GM12878 (cell line): ENCODE data around the gene ICAM4. TPM values are rescaled to one million over a fixed set of nuclear protein-coding genes. Genes with fewer than 3 reads are reported as not detected.

Experiments used
- ASH2L ChIP-seq: fragments of 300-600, 200-600 bp; sonication (generic); IDR thresholded peaks from 2 replicates; pipeline ENCODE4 v1.6.1; 2017; ENCODE audit warnings: low read depth, mild to moderate bottlenecking, borderline replicate concordance
- ATF3 ChIP-seq: IDR thresholded peaks from 2 replicates; pipeline ENCODE4 v1.6.1; 2011; ENCODE audit warnings: low read depth, mild to moderate bottlenecking, low read length, moderate library complexity, borderline replicate concordance; ENCODE audit errors: extremely low read depth
- BCL11A ChIP-seq: IDR thresholded peaks from 2 replicates; pipeline ENCODE4 v1.6.1; 2011; ENCODE audit warnings: low read depth, low read length
- CHD4 ChIP-seq: fragments of 200-600 bp; sonication (generic); IDR thresholded peaks from 2 replicates; pipeline ENCODE4 v1.6.1; 2016; ENCODE audit warnings: mild to moderate bottlenecking
- EP300 ChIP-seq, 2 experiments: fragments of 150-350 bp in 1 of 2; IDR thresholded peaks; 2 replicates each; pipeline ENCODE4 v1.6.1; 2011 to 2012; ENCODE audit warnings: low read depth in 2 of 2, low read length in 2 of 2, borderline replicate concordance in 1 of 2, improper control_type of control experiment in 1 of 2, inconsistent platforms in 1 of 2; ENCODE audit not compliant: control insufficient read depth in 1 of 2
- GATAD2B ChIP-seq: fragments of 450-650 bp; conservative IDR thresholded peaks from 2 replicates; pipeline ENCODE4 v1.6.1; 2017; ENCODE audit warnings: low read depth, mild to moderate bottlenecking, moderate library complexity
- IKZF1 ChIP-seq: fragments of 450-650 bp; conservative IDR thresholded peaks from 2 replicates; pipeline ENCODE4 v1.6.1; 2017; ENCODE audit warnings: antibody characterized with exemption, mild to moderate bottlenecking
- JUND ChIP-seq: IDR thresholded peaks from 2 replicates; pipeline ENCODE4 v1.6.1; 2012; ENCODE audit warnings: low read depth, mild to moderate bottlenecking, low read length, improper control_type of control experiment, moderate library complexity
- NFIC ChIP-seq: IDR thresholded peaks from 2 replicates; pipeline ENCODE4 v1.6.1; 2012; ENCODE audit warnings: low read depth, mild to moderate bottlenecking, inconsistent platforms, low read length, moderate library complexity
- PRDM15 ChIP-seq: fragments of 450-650 bp; formaldehyde crosslinking; IDR thresholded peaks from 2 replicates; pipeline ENCODE4 v1.4.0; 2020; ENCODE audit warnings: mild to moderate bottlenecking, moderate library complexity
- RAD21 ChIP-seq: IDR thresholded peaks from 2 replicates; pipeline ENCODE4 v1.6.1; 2011; ENCODE audit warnings: mild to moderate bottlenecking, low read depth, low read length, moderate library complexity; ENCODE audit not compliant: insufficient read depth
- RCOR1 ChIP-seq: conservative IDR thresholded peaks from 2 replicates; pipeline ENCODE4 v1.6.1; 2012; ENCODE audit warnings: low read depth, low read length, improper control_type of control experiment
- SIN3A ChIP-seq: IDR thresholded peaks from 2 replicates; pipeline ENCODE4 v1.6.1; 2012; ENCODE audit warnings: low read depth, low read length, improper control_type of control experiment
- SIX5 ChIP-seq: IDR thresholded peaks from 2 replicates; pipeline ENCODE4 v1.6.1; 2011; ENCODE audit warnings: mild to moderate bottlenecking, low read depth, low read length, moderate library complexity; ENCODE audit not compliant: severe bottlenecking
- SPI1 ChIP-seq: IDR thresholded peaks from 2 replicates; pipeline ENCODE4 v1.6.1; 2011; ENCODE audit warnings: low read depth, mild to moderate bottlenecking, low read length, moderate library complexity, borderline replicate concordance; ENCODE audit not compliant: insufficient read depth
- ZNF384 ChIP-seq: IDR thresholded peaks from 2 replicates; pipeline ENCODE4 v1.6.1; 2012; ENCODE audit warnings: low read depth, mild to moderate bottlenecking, low read length, improper control_type of control experiment, borderline replicate concordance
- polyA plus RNA-seq, 11 experiments: library from polyadenylated mRNA; depleted of rRNA in 4 of 11; unstranded in 6 of 11; stranded (reverse) in 5 of 11; fragments of >200 nt; fragmentation: Nextera tagmentation in 4 of 11; fragmentation: Illumina TruSeq in 1 of 11; extraction: Ambion mirVana in 4 of 11; extraction: Trizol in 1 of 11; gene quantifications; 1 replicate in 1 of 11; 2 replicates in 10 of 11; pipeline versions ENCODE4 v1.2.1 to v1.2.3, GENCODE V29; 2011 to 2016; ENCODE audit warnings: inconsistent platforms in 2 of 11, missing spikeins in 2 of 11, low read depth in 1 of 11
- total RNA-seq, 4 experiments: library from RNA; depleted of rRNA in 3 of 4; stranded (reverse); fragments of >200 nt in 3 of 4; fragmentation: Illumina TruSeq in 1 of 4; extraction: Trizol in 1 of 4; gene quantifications; 2 replicates each; pipeline versions ENCODE4 v1.2.1 to v1.2.3, GENCODE V29; 2013 to 2021
- TF ChIP-seq, protein P1 (sequence below): fragments of 450-650 bp; IDR thresholded peaks from 2 replicates; pipeline ENCODE4 v1.6.1; 2017; ENCODE audit warnings: mild to moderate bottlenecking, low read depth, inconsistent platforms; ENCODE audit not compliant: poor library complexity, severe bottlenecking
- TF ChIP-seq, protein P2 (sequence below): IDR thresholded peaks from 2 replicates; pipeline ENCODE4 v1.6.1; 2011; ENCODE audit warnings: borderline replicate concordance, low read depth, mild to moderate bottlenecking, moderate library complexity, low read length; ENCODE audit not compliant: insufficient read depth, poor library complexity, severe bottlenecking
- TF ChIP-seq, protein P3 (sequence below): fragments of 450-650 bp; IDR thresholded peaks from 2 replicates; pipeline ENCODE4 v1.6.1; 2016; ENCODE audit warnings: mild to moderate bottlenecking

The ICAM4 gene
- total and polyA plus RNA-seq, 10 of the 15 experiments (the other 5 are each of a cell fraction or from before 2014, with no cell fraction given), result 0.31 to 5.1 (median 1.7) TPM

GRCh38 chr19:10332965-10333757, 46.4 kb downstream of the ICAM4 start, which contains the start of gene RAVER1 (continued):
- TF ChIP-seq, protein P1, sequence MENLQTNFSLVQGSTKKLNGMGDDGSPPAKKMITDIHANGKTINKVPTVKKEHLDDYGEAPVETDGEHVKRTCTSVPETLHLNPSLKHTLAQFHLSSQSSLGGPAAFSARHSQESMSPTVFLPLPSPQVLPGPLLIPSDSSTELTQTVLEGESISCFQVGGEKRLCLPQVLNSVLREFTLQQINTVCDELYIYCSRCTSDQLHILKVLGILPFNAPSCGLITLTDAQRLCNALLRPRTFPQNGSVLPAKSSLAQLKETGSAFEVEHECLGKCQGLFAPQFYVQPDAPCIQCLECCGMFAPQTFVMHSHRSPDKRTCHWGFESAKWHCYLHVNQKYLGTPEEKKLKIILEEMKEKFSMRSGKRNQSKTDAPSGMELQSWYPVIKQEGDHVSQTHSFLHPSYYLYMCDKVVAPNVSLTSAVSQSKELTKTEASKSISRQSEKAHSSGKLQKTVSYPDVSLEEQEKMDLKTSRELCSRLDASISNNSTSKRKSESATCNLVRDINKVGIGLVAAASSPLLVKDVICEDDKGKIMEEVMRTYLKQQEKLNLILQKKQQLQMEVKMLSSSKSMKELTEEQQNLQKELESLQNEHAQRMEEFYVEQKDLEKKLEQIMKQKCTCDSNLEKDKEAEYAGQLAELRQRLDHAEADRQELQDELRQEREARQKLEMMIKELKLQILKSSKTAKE, result peak; percentile 63
- TF ChIP-seq NFIC, result no peak
- TF ChIP-seq EP300 (IDR thresholded peaks at IDR 0.05; ENCODE audit: borderline replicate concordance in 1 of 2, control insufficient read depth in 1 of 2, low read depth in 2 of 2, low read length in 2 of 2), result peak; percentile 10 to 28; a peak in 1 of 4 replicates
- TF ChIP-seq ZNF384, result no peak
- TF ChIP-seq, protein P2, sequence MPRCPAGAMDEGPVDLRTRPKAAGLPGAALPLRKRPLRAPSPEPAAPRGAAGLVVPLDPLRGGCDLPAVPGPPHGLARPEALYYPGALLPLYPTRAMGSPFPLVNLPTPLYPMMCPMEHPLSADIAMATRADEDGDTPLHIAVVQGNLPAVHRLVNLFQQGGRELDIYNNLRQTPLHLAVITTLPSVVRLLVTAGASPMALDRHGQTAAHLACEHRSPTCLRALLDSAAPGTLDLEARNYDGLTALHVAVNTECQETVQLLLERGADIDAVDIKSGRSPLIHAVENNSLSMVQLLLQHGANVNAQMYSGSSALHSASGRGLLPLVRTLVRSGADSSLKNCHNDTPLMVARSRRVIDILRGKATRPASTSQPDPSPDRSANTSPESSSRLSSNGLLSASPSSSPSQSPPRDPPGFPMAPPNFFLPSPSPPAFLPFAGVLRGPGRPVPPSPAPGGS, result no peak
- TF ChIP-seq ATF3, result no peak
- TF ChIP-seq BCL11A, result no peak
- TF ChIP-seq, protein P3, sequence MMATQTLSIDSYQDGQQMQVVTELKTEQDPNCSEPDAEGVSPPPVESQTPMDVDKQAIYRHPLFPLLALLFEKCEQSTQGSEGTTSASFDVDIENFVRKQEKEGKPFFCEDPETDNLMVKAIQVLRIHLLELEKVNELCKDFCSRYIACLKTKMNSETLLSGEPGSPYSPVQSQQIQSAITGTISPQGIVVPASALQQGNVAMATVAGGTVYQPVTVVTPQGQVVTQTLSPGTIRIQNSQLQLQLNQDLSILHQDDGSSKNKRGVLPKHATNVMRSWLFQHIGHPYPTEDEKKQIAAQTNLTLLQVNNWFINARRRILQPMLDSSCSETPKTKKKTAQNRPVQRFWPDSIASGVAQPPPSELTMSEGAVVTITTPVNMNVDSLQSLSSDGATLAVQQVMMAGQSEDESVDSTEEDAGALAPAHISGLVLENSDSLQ, result peak; percentile 12; the same call in 1 of the 2 replicates
- 0 out of 2 replicates have a peak, but pooled peaks have one; percentile 5 for TF ChIP-seq SPI1
- TF ChIP-seq SIX5, result no peak
- TF ChIP-seq SIN3A, result peak; percentile 70; the same call in 1 of the 2 replicates
- no peak for TF ChIP-seq RCOR1
- TF ChIP-seq GATAD2B, result peak; percentile 62
- peak; percentile 72 for TF ChIP-seq IKZF1
- TF ChIP-seq CHD4, result no peak
- TF ChIP-seq PRDM15, result no peak
- TF ChIP-seq JUND, result peak; percentile 97
- TF ChIP-seq ASH2L, result peak; percentile 82; the same call in 1 of the 2 replicates
- no peak for TF ChIP-seq RAD21
